AML-193 (cell line): ENCODE data around the gene SLC47A2.
"Not testable (repeated sequence)": the region's sequence is repeated elsewhere in the genome, so short reads cannot be mapped to it uniquely, and the experiment has no call there.

Experiments
- DNase-seq, 2 experiments: peaks; one replicate each; lab custom pipeline; 2025; lab: John Stamatoyannopoulos, UW

SLC47A2 gene

GRCh38 chr17:19716108-19717030, at the start of gene SLC47A2:
TSS of gene SLC47A2 (minus strand) at chr17:19716584. CDS start at chr17:19716555, 29 bp downstream.
- DNase-seq: no peak

- DNase-seq: no peak
These were observed 49.6 kb upstream of the SLC47A2 start for GRCh38 chr17:19766016-19766415.

- not testable (repeated sequence) for DNase-seq
These were observed 47.6 kb upstream of the SLC47A2 start for GRCh38 chr17:19763991-19764390.

GRCh38 chr17:19763416-19763815, 47.0 kb upstream of the SLC47A2 start:
- DNase-seq: no peak

- DNase-seq: peak; percentile 15 to 32
These were observed 46.2 kb upstream of the SLC47A2 start for GRCh38 chr17:19762515-19762961.

GRCh38 chr17:19760746-19761145, 44.4 kb upstream of the SLC47A2 start:
- no peak for DNase-seq

- DNase-seq: no peak
These were observed 43.5 kb upstream of the SLC47A2 start for GRCh38 chr17:19759568-19760549.

GRCh38 chr17:19757536-19758180, 41.3 kb upstream of the SLC47A2 start:
- DNase-seq: no peak

- DNase-seq: no peak
These were observed 40.2 kb upstream of the SLC47A2 start for GRCh38 chr17:19756546-19756945.

- DNase-seq: no peak
These were observed 39.6 kb upstream of the SLC47A2 start for GRCh38 chr17:19755821-19756510.

GRCh38 chr17:19755392-19755791, 39.0 kb upstream of the SLC47A2 start:
- DNase-seq: no peak

- no peak for DNase-seq
These were observed 37.5 kb upstream of the SLC47A2 start for GRCh38 chr17:19753661-19754463.

GRCh38 chr17:19753051-19753509, 36.7 kb upstream of the SLC47A2 start:
- peak; percentile 61 to 65 for DNase-seq

GRCh38 chr17:19752216-19753050, 36.0 kb upstream of the SLC47A2 start:
- DNase-seq: no peak

- DNase-seq: no peak
These were observed 34.5 kb upstream of the SLC47A2 start for GRCh38 chr17:19750835-19751234.

- DNase-seq: no peak
These were observed 33.7 kb upstream of the SLC47A2 start for GRCh38 chr17:19750020-19750572.

GRCh38 chr17:19748807-19749193, 32.4 kb upstream of the SLC47A2 start:
- DNase-seq: no peak

GRCh38 chr17:19747829-19748806, 31.7 kb upstream of the SLC47A2 start, which contains the start of gene ALDH3A1:
TSS of gene ALDH3A1 (minus strand) at chr17:19748298. CDS start at chr17:19745129, 3,169 bp downstream.
- DNase-seq: no peak
